Adrenal gland (tissue), 5 donors: ENCODE data around the gene TSSK2.

Source experiments
- POLR2A ChIP-seq, 2 donors: fragments of 450-650 bp; IDR thresholded peaks; one replicate each; pipeline ENCODE4 v1.6.1; 2017; ENCODE audit warnings: antibody characterized with exemption in 2 of 2, mild to moderate bottlenecking in 2 of 2, moderate library complexity in 1 of 2
- TF ChIP-seq, protein P1 (sequence below), 6 experiments: fragments of 450-650 bp in 4 of 6; fragments of 200-600 bp in 2 of 6; sonication (generic) in 1 of 6; IDR thresholded peaks; 1 replicate in 5 of 6; 2 replicates in 1 of 6; pipeline versions ENCODE4 v1.5.1 to v1.8.0; 2016 to 2021; ENCODE audit warnings: antibody characterized with exemption in 6 of 6, mild to moderate bottlenecking in 2 of 6, moderate library complexity in 1 of 6
- donor health status: DM: no; HTN: no; CAD: no.

DNA sequence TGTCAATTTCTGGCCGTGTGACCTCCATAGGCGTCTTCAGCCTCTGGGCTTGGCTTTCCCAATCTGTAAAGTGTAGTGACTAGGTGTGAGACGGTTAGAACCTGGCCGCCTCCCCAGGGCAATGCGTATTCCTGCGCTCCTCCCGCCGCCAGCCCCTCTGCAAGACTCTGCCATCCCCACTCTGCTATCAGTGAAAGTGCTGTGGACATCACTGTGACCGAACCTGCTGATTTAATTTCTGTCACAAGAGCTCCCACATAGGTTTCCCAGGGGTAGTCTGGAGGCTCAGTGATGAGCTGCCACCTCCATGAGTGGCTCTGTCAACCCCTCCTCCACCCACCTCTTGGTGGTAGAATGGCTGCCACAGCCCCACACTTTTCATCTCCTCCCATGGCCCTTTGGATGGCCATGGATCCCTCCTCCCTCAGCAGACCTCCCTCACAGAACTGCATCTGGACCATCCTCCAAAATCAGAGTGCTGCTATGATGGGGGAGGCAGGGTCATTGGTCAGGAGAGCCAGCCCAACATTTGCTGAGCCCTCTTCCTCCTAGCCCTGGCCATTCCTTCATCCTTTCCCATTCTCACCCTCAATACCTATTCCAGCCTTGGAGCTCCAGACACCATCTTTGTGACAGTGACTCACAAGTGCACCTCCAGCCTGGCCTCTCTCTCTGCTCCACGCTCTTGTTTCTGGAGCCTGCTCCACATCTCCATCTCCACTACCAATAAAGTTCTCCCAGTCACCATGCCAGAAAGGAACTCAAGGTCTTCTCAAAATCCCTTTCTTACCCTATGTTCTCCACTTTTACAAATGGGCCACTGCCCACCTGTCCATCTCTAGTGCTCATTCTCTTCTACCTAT, 20.5 kb downstream of the TSSK2 start:
- no peak for TF ChIP-seq POLR2A (IDR thresholded peaks at IDR 0.05)
- TF ChIP-seq, protein P1, sequence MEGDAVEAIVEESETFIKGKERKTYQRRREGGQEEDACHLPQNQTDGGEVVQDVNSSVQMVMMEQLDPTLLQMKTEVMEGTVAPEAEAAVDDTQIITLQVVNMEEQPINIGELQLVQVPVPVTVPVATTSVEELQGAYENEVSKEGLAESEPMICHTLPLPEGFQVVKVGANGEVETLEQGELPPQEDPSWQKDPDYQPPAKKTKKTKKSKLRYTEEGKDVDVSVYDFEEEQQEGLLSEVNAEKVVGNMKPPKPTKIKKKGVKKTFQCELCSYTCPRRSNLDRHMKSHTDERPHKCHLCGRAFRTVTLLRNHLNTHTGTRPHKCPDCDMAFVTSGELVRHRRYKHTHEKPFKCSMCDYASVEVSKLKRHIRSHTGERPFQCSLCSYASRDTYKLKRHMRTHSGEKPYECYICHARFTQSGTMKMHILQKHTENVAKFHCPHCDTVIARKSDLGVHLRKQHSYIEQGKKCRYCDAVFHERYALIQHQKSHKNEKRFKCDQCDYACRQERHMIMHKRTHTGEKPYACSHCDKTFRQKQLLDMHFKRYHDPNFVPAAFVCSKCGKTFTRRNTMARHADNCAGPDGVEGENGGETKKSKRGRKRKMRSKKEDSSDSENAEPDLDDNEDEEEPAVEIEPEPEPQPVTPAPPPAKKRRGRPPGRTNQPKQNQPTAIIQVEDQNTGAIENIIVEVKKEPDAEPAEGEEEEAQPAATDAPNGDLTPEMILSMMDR (IDR thresholded peaks at IDR 0.05): no peak
